ENCODE data around the gene TRIM56.
"Not testable (repeated sequence)": the region's sequence is repeated elsewhere in the genome, so short reads cannot be mapped to it uniquely, and the experiment has no call there.

Gene TRIM56

DNA sequence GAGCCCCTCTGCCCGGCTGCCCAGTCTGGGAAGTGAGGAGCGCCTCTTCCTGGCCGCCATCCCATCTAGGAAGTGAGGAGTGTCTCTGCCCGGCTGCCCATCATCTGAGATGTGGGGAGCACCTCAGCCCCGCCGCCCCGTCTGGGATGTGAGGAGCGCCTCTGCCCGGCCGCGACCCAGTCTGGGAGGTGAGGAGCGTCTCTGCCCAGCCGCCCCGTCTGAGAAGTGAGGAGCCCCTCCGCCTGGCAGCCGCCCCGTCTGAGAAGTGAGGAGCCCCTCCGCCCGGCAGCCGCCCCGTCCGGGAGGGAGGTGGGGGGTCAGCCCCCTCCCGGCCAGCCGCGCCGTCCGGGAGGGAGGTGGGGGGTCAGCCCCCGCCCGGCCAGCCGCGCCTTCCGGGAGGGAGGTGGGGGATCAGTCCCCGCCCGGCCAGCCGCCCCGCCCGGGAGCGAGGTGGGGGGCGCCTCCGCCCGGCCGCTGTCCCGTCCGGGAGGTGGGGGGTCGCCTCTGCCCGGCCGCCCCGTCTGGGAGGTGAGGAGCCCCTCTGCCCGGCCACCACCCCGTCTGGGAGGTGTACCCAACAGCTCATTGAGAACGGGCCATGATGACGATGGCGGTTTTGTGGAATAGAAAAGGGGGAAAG lies 7.1 kb downstream of the TRIM56 start:
- not testable (repeated sequence) for H3K9me3 ChIP-seq (ENCODE audit: control insufficient read depth, low read length); H3K27ac ChIP-seq (ENCODE audit: low read depth, low read length, severe bottlenecking); H3K4me1 ChIP-seq (ENCODE audit: control insufficient read depth, insufficient read depth, low read length, poor library complexity, severe bottlenecking); H3K4me3 ChIP-seq (ENCODE audit: extremely low read depth, insufficient read depth, low read length, poor library complexity, severe bottlenecking)
- 95 to 96% methylated on average over 7 to 27 of the region's 53 CpGs for WGBS, 2 experiments (ENCODE audit: insufficient coverage in 2 of 2)
- H3K36me3 ChIP-seq (ENCODE audit: control insufficient read depth, insufficient read depth, low read length), result peaks cover 34% of the 10 kb centered on the region

DNA sequence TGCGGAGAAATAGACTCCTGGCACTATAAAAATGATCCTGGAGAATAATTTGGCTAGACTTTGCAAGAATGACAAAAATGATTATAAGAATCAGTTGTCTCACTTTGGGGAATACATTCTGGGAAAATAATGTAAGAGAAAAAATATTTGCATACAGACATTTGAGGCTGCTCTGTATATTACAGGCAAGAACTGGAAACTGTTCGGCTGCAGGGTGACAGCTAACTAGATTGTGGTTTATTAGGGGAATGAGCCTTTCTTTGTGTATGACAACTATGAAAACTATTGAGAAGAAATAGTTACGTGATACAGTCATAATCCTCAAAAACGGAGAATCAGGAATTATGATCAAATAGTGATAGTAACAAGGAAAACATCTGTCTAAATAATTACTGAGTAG lies 8.6 kb downstream of the TRIM56 start:
- H3K9me3 ChIP-seq (ENCODE audit: control insufficient read depth, low read length), result no peaks in the 10 kb centered on the region
- peaks cover 6% of the 10 kb centered on the region for H3K4me1 ChIP-seq (ENCODE audit: control insufficient read depth, insufficient read depth, low read length, poor library complexity, severe bottlenecking)
- WGBS, 2 experiments (ENCODE audit: insufficient coverage in 2 of 2), result 94 to 96% methylated on average over 3 to 4 of the region's 4 CpGs
- no peak overlapping the region for H3K4me3 ChIP-seq (ENCODE audit: extremely low read depth, insufficient read depth, low read length, poor library complexity, severe bottlenecking)
- H3K36me3 ChIP-seq (ENCODE audit: control insufficient read depth, insufficient read depth, low read length), result peaks cover 19% of the 10 kb centered on the region
- no peak overlapping the region for H3K27ac ChIP-seq (ENCODE audit: low read depth, low read length, severe bottlenecking)

DNA sequence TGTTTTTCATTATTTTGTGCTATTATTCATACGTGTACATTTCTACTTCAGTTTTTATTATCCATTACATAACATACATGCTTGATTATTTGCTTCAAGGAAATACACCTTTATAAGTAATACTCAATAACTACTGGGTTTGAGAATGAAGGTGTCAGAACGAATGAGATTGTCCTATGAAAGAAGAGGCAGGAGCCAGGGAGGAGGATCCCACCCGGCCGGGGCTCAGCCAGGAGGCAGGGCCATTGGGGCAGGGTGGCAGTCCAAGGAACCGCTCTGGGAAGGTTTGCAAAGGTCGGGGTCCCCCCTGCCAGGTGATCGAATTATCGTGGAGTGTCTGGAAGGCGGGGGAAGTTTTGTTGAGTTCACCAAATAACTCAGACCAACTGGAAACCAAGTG lies 9.1 kb downstream of the TRIM56 start:
- Histone ChIP-seq H3K4me3 (ENCODE audit: extremely low read depth, insufficient read depth, low read length, poor library complexity, severe bottlenecking) (no peak overlapping the region), H3K9me3 (ENCODE audit: control insufficient read depth, low read length) (no peaks in the 10 kb centered on the region), H3K4me1 (ENCODE audit: control insufficient read depth, insufficient read depth, low read length, poor library complexity, severe bottlenecking) (peaks cover 10% of the 10 kb centered on the region), H3K27ac (ENCODE audit: low read depth, low read length, severe bottlenecking) (no peak overlapping the region), H3K36me3 (ENCODE audit: control insufficient read depth, insufficient read depth, low read length) (peaks cover 14% of the 10 kb centered on the region)
- 65 to 74% methylated on average over 3 to 8 of the region's 9 CpGs for WGBS, 2 experiments (ENCODE audit: insufficient coverage in 2 of 2)

DNA sequence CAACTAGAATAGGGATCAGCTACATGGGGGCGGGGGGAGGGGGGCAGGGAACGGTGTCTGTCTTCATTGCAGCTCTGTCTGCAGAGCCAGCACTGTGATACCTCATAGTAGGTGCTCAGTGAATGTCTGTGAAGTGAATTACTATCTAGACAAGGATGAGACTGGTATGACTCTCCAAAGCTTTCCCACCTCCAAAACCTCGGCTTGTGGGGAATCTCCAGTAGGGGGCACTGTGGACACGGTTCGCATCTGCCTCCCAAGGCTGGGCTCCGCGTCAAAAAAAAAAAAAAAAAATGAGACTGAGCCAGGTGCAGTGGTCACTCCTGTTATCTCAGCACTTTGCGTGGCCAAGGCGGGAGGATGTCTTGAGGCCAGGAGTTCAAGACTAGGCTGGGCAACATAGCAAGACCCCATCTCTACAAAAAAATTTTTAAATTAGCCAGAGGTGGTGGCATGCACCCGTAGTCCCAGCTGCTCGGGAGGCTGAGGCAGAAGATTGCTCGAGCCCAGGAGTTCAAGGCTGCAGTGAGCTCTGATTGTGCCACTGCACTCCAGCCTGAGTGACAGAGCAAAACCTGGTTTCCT lies 9.6 kb downstream of the TRIM56 start:
- Histone ChIP-seq H3K27ac (ENCODE audit: low read depth, low read length, severe bottlenecking) (no peak overlapping the region), H3K36me3 (ENCODE audit: control insufficient read depth, insufficient read depth, low read length) (peaks cover 9% of the 10 kb centered on the region), H3K4me1 (ENCODE audit: control insufficient read depth, insufficient read depth, low read length, poor library complexity, severe bottlenecking) (peaks cover 14% of the 10 kb centered on the region), H3K9me3 (ENCODE audit: control insufficient read depth, low read length) (no peaks in the 10 kb centered on the region), H3K4me3 (ENCODE audit: extremely low read depth, insufficient read depth, low read length, poor library complexity, severe bottlenecking) (no peak overlapping the region)
- WGBS, 2 experiments (ENCODE audit: insufficient coverage in 2 of 2), result 58 to 67% methylated on average over 10 to 12 of the region's 12 CpGs

DNA sequence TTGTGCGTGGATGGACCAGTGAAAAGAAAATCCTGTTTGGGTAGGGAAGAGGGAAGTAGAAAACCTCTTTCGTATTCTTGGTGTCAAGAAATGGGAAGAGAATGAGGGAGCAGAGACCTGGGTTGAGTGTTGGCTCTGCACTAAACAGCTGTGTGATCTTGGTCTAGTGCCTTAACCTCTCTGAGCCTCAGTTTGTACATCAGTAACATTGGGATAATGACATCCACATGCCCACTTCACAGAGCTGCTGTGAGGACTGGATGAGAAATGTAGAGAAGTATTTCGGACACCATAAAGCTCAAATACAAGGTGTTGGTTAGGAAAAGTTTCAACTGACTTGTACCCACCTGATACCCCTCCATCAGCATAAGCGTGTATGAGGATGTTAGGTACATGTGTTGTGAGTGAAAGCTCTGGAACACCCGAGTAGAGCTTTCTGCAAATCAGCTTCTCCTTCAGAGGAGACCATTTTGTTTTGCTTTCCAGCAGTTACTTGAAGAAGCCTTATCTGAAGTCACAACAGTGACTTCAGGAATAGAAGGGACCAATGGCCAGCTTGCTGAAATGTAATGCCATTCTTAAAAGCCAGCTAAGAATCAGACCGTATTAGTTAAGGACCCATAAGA lies 11.2 kb downstream of the TRIM56 start:
- Histone ChIP-seq H3K4me3 (ENCODE audit: extremely low read depth, insufficient read depth, low read length, poor library complexity, severe bottlenecking) (no peak overlapping the region), H3K4me1 (ENCODE audit: control insufficient read depth, insufficient read depth, low read length, poor library complexity, severe bottlenecking) (peaks cover 21% of the 10 kb centered on the region), H3K27ac (ENCODE audit: low read depth, low read length, severe bottlenecking) (no peak overlapping the region), H3K9me3 (ENCODE audit: control insufficient read depth, low read length) (no peaks in the 10 kb centered on the region), H3K36me3 (ENCODE audit: control insufficient read depth, insufficient read depth, low read length) (no peaks in the 10 kb centered on the region)
- 83 to 88% methylated on average over 3 to 4 of the region's 6 CpGs for WGBS, 2 experiments (ENCODE audit: insufficient coverage in 2 of 2)

DNA sequence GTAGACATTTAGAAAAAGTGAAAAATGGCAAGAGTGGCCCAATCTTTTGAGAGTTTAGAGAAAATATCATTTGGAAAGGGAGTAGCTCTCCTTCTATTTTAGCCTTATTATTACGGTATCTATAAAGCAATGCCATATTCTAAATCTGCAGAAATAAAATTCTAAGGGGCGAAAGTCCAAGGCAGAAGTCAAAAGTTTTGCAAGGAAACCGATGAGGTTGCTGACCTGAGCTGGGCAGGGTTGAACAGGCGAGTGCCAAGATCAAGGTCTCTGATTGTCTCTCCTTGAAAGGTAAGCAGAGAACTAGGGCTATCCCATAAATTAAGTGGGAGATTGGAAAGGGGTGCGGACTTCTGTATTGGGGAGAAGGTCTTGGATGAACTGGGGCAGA lies 11.7 kb downstream of the TRIM56 start:
- no peak overlapping the region for H3K4me3 ChIP-seq (ENCODE audit: extremely low read depth, insufficient read depth, low read length, poor library complexity, severe bottlenecking)
- peaks cover 23% of the 10 kb centered on the region for H3K4me1 ChIP-seq (ENCODE audit: control insufficient read depth, insufficient read depth, low read length, poor library complexity, severe bottlenecking)
- no peaks in the 10 kb centered on the region for H3K36me3 ChIP-seq (ENCODE audit: control insufficient read depth, insufficient read depth, low read length)
- WGBS, 2 experiments (ENCODE audit: insufficient coverage in 2 of 2), result 95 to 98% methylated on average over 4 of the region's 5 CpGs
- H3K9me3 ChIP-seq (ENCODE audit: control insufficient read depth, low read length), result no peaks in the 10 kb centered on the region
- H3K27ac ChIP-seq (ENCODE audit: low read depth, low read length, severe bottlenecking), result no peak overlapping the region

DNA sequence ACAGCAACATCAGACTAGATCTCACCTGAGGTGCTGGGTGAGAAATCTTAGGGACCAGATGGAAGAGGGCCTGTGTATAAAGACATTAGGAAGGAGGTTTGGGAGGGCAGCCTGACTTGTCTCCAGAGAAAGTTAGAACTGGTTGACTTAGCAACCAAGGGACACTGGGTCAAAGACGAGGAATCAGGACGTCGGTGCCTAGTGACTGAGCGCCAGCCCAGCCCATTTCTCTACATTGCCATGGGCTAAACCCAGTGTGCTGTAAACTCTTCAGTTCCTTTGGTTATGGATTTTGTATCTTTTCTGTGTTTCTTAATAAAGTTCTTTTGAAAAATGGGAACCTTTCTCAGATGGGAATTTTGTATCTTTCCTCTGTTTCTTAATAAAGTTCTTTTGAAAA lies 12.3 kb downstream of the TRIM56 start:
- H3K4me1 ChIP-seq (ENCODE audit: control insufficient read depth, insufficient read depth, low read length, poor library complexity, severe bottlenecking), result peaks cover 24% of the 10 kb centered on the region
- H3K4me3 ChIP-seq (ENCODE audit: extremely low read depth, insufficient read depth, low read length, poor library complexity, severe bottlenecking), result no peak overlapping the region
- 88 to 94% methylated on average over 4 of the region's 4 CpGs for WGBS, 2 experiments (ENCODE audit: insufficient coverage in 2 of 2)
- H3K27ac ChIP-seq (ENCODE audit: low read depth, low read length, severe bottlenecking), result no peak overlapping the region
- H3K36me3 ChIP-seq (ENCODE audit: control insufficient read depth, insufficient read depth, low read length), result no peaks in the 10 kb centered on the region
- no peaks in the 10 kb centered on the region for H3K9me3 ChIP-seq (ENCODE audit: control insufficient read depth, low read length)

DNA sequence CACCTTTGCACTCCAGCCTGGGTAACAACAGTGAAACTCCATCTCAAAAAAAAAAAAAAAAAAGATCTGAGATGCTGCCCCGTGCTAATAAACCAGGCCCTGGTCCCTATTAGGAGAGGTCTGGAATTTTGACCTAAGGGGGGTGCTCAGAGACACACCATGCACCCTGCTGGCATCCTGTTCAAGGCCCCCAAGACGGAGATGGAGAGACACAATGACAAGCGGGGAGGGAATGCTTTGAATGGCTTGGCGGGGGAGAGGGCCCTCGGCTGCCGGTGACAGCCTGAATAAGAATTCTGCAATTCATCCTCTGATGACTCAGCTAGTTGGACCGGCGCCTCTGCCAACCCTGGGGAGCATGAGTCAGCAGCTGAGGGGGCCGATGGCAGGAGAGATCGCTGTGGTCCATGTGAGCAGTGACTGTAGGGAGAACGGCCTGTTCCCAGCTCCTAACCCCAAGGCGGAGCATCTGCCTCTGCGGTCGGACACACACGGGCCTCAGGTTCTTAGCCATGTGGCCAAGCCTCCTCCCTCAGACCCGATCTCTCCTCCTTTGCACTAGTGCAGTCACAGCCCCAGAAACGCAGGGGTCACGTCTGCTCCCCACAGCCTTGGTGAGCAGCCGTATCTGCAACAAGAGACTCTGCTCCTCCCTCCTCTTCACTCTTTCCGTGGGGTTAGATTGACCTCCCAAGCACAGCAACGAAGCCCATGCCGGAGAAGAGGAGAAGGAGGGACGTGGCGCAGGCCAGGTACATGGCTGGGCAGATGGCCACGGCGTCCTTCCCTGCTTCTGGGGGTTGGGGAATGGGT lies 14.9 kb downstream of the TRIM56 start:
- H3K9me3 ChIP-seq (ENCODE audit: control insufficient read depth, low read length), result no peaks in the 10 kb centered on the region
- no peak overlapping the region for H3K4me3 ChIP-seq (ENCODE audit: extremely low read depth, insufficient read depth, low read length, poor library complexity, severe bottlenecking)
- peak overlapping the region; percentile 96 for H3K27ac ChIP-seq (ENCODE audit: low read depth, low read length, severe bottlenecking)
- H3K4me1 ChIP-seq (ENCODE audit: control insufficient read depth, insufficient read depth, low read length, poor library complexity, severe bottlenecking), result peaks cover 25% of the 10 kb centered on the region
- no peaks in the 10 kb centered on the region for H3K36me3 ChIP-seq (ENCODE audit: control insufficient read depth, insufficient read depth, low read length)
- WGBS, 2 experiments (ENCODE audit: insufficient coverage in 2 of 2), result 15 to 32% methylated on average over 19 to 24 of the region's 26 CpGs

DNA sequence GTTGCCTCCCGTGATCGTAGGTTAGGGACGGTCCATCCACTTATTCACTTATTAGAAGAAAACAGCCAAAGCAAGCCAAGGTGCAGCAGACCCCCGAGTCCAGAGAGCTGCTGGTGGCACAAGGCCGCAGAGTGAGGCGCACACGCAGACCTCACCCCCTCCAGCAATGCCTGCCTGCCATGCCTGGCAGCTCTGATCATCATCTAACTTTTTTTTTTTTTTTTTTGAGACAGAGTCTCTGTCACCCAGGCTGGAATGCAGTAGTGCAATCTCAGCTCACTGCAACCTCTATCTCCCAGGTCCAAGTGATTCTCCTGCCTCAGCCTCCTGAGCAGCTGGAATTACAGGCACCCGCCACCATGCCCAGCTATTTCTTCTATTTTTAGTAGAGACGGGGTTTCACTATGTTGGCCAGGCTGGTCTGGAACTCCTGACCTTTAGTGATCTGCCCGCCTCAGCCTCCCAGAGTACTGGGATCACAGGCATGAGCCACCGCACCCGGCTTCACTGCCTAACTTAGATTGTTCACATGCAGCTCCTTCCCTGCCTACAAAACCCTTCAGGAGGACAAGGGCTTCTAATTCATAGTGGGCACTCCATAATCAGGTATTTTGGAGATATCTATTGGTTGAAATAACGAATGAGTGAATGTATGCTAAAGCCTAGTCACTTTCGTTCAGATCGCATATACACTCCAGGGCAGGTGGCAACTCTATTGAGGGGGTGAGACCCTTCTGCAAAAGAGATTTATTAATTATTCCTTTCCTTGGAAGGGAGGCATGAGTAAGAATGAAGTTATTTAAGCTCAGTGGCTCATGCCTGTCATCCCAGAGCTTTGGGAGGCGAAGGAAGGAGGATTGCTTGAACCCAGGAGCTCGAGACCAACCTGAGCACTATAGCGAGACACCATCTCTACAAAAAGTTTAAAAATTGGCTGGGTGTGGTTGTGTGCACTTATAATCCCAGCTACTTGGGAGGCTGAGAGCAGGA lies 15.9 kb downstream of the TRIM56 start:
- no peaks in the 10 kb centered on the region for H3K9me3 ChIP-seq (ENCODE audit: control insufficient read depth, low read length)
- no peak overlapping the region for H3K4me3 ChIP-seq (ENCODE audit: extremely low read depth, insufficient read depth, low read length, poor library complexity, severe bottlenecking)
- peaks cover 25% of the 10 kb centered on the region for H3K4me1 ChIP-seq (ENCODE audit: control insufficient read depth, insufficient read depth, low read length, poor library complexity, severe bottlenecking)
- 88 to 90% methylated on average over 11 to 15 of the region's 18 CpGs for WGBS, 2 experiments (ENCODE audit: insufficient coverage in 2 of 2)
- no peaks in the 10 kb centered on the region for H3K36me3 ChIP-seq (ENCODE audit: control insufficient read depth, insufficient read depth, low read length)
- peak overlapping the region; percentile 96 for H3K27ac ChIP-seq (ENCODE audit: low read depth, low read length, severe bottlenecking)

DNA sequence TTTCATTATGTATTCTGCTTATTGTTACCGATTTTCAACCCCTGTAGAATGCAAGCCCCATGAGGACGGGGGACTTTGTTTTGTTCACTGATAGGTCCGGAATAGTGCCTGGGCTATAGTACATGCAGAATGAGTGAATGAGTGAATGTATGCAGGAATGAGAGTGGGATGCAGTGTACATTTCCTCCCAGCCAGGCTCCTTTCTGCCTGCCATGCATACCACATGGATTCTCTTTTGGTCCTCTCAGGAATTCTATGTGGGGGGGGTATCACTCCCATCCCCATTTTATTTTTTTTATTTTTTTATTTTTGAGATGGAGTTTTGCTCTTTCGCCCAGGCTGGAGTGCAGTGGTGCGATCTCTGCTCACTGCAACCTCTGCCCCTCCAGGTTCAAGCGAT lies 16.7 kb downstream of the TRIM56 start:
- 88 to 99% methylated on average over 4 to 5 of the region's 6 CpGs for WGBS, 2 experiments (ENCODE audit: insufficient coverage in 2 of 2)
- Histone ChIP-seq H3K9me3 (ENCODE audit: control insufficient read depth, low read length) (no peaks in the 10 kb centered on the region), H3K27ac (ENCODE audit: low read depth, low read length, severe bottlenecking) (no peak overlapping the region), H3K36me3 (ENCODE audit: control insufficient read depth, insufficient read depth, low read length) (no peaks in the 10 kb centered on the region), H3K4me3 (ENCODE audit: extremely low read depth, insufficient read depth, low read length, poor library complexity, severe bottlenecking) (no peak overlapping the region), H3K4me1 (ENCODE audit: control insufficient read depth, insufficient read depth, low read length, poor library complexity, severe bottlenecking) (peaks cover 25% of the 10 kb centered on the region)
